ENCODE results near the gene NFIB. TPM values are rescaled to one million over a fixed set of nuclear protein-coding genes. Genes with fewer than 3 reads are reported as not detected.

Gene NFIB
- total RNA-seq, 1 donor from 2014 or later = 1.5 TPM

DNA sequence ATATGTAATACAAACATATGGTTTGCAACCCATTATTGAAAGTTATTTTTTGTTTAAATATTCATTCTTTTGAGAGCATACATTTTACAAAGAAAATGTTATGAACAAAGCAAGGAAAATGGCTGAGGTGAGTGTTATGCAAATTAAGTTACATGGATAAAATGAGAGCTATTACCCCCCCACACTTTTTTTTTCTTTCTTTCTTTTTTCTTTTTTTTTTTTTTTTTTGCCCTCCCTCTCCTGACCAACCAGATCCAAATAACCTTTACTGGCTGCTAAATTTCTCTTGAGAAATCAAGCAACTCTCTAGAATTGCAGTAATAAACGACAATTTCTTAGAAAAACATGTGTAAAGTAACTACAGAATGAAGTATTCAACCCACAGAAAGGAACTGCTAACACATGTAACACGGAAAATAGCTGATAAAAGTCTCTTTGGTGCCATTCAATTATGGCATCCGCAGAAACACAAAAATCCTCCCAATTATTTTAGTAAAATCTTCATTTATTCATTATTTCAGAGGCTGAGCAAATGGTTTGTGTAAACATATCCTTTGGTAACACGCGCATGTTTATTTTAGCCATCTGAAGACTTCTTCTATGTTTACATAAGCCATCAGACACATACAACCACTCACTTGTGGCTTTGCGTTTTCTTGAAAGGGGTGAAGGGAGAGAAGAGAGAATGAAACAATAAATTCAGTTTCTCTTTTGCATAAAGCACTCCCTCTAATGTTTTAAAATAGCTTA lies 216.1 kb downstream of the NFIB start:
- DNase-seq = no peak
- H3K4me1 Mint-ChIP-seq (ENCODE audit: low read depth, unreplicated experiment) = peaks cover 21% of the 10 kb centered on the region
- no peak overlapping the region for H3K27ac Mint-ChIP-seq (ENCODE audit: unreplicated experiment)
- H3K9me3 Mint-ChIP-seq (ENCODE audit: unreplicated experiment) = peaks cover 4% of the 10 kb centered on the region
- H3K36me3 Mint-ChIP-seq (ENCODE audit: unreplicated experiment) = no peaks in the 10 kb centered on the region
- H3K27me3 Mint-ChIP-seq (ENCODE audit: unreplicated experiment) = peaks cover 4% of the 10 kb centered on the region
- no peak for TF ChIP-seq CTCF (IDR thresholded peaks at IDR 0.05; ENCODE audit: partially characterized antibody, unreplicated experiment)
- no peak overlapping the region for H3K4me3 Mint-ChIP-seq (ENCODE audit: unreplicated experiment)

GRCh38 chr9:14097215-14097614 lies 216.7 kb downstream of the NFIB start:
- Mint-ChIP-seq H3K9me3 (ENCODE audit: unreplicated experiment) (peaks cover 4% of the 10 kb centered on the region), H3K27me3 (ENCODE audit: unreplicated experiment) (peaks cover 4% of the 10 kb centered on the region), H3K36me3 (ENCODE audit: unreplicated experiment) (no peaks in the 10 kb centered on the region), H3K4me3 (ENCODE audit: unreplicated experiment) (no peak overlapping the region), H3K27ac (ENCODE audit: unreplicated experiment) (no peak overlapping the region), H3K4me1 (ENCODE audit: low read depth, unreplicated experiment) (peaks cover 21% of the 10 kb centered on the region)
- no peak for DNase-seq
- no peak for TF ChIP-seq CTCF (IDR thresholded peaks at IDR 0.05; ENCODE audit: partially characterized antibody, unreplicated experiment)

- Mint-ChIP-seq H3K27me3 (ENCODE audit: unreplicated experiment) (peaks cover 4% of the 10 kb centered on the region), H3K4me3 (ENCODE audit: unreplicated experiment) (peak overlapping the region; percentile 58), H3K27ac (ENCODE audit: unreplicated experiment) (peak overlapping the region; percentile 39), H3K9me3 (ENCODE audit: unreplicated experiment) (peaks cover 4% of the 10 kb centered on the region), H3K4me1 (ENCODE audit: low read depth, unreplicated experiment) (peaks cover 21% of the 10 kb centered on the region), H3K36me3 (ENCODE audit: unreplicated experiment) (no peaks in the 10 kb centered on the region)
- TF ChIP-seq CTCF (IDR thresholded peaks at IDR 0.05; ENCODE audit: partially characterized antibody, unreplicated experiment) = no peak
- no peak for DNase-seq
These were observed 217.6 kb downstream of the NFIB start for GRCh38 chr9:14096258-14096922.

DNA sequence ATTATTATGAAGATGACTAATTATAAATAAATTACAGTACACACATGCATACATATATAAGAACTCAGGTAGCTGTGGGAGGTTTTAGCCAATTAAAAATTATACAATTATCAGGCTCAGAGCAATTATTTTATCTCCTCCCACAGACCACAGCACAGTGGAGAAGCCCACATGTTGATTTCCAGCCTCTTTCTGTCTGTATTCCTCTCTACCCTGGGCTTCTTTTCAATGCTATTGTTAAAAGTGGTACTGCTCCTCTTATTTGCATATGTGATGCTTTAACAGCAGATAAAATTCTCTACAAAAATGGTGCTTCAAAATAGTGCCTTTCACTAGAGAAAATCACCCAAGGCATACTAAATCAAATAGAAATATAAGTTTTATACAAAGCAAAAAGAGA lies 218.7 kb downstream of the NFIB start:
- no peak overlapping the region for H3K4me3 Mint-ChIP-seq (ENCODE audit: unreplicated experiment)
- peaks cover 4% of the 10 kb centered on the region for H3K9me3 Mint-ChIP-seq (ENCODE audit: unreplicated experiment)
- H3K4me1 Mint-ChIP-seq (ENCODE audit: low read depth, unreplicated experiment) = peaks cover 21% of the 10 kb centered on the region
- H3K36me3 Mint-ChIP-seq (ENCODE audit: unreplicated experiment) = no peaks in the 10 kb centered on the region
- no peak for DNase-seq
- peaks cover 4% of the 10 kb centered on the region for H3K27me3 Mint-ChIP-seq (ENCODE audit: unreplicated experiment)
- TF ChIP-seq CTCF (IDR thresholded peaks at IDR 0.05; ENCODE audit: partially characterized antibody, unreplicated experiment) = no peak
- no peak overlapping the region for H3K27ac Mint-ChIP-seq (ENCODE audit: unreplicated experiment)

- no peak overlapping the region for H3K4me3 Mint-ChIP-seq (ENCODE audit: unreplicated experiment)
These were observed 219.4 kb downstream of the NFIB start for GRCh38 chr9:14094491-14094890.

More at GRCh38 chr9:14094491-14094890, 219.4 kb downstream of the NFIB start:
- Mint-ChIP-seq H3K36me3 (ENCODE audit: unreplicated experiment) (no peaks in the 10 kb centered on the region), H3K27me3 (ENCODE audit: unreplicated experiment) (peaks cover 4% of the 10 kb centered on the region), H3K9me3 (ENCODE audit: unreplicated experiment) (peaks cover 4% of the 10 kb centered on the region), H3K4me1 (ENCODE audit: low read depth, unreplicated experiment) (peaks cover 21% of the 10 kb centered on the region), H3K27ac (ENCODE audit: unreplicated experiment) (no peak overlapping the region)
- DNase-seq = no peak
- TF ChIP-seq CTCF (IDR thresholded peaks at IDR 0.05; ENCODE audit: partially characterized antibody, unreplicated experiment) = no peak

Measured in glutamatergic neuron (in vitro differentiated cells).